PC-9 (cell line): ENCODE data around the gene TBC1D14.

ENCODE experiments used
- CTCF ChIP-seq: fragments of 200-600 bp; sonication (generic); conservative IDR thresholded peaks from 2 replicates; pipeline ENCODE4 v1.6.1; 2017; ENCODE audit warnings: mixed run types, antibody characterized with exemption, mild to moderate bottlenecking, moderate library complexity
- EZH2 ChIP-seq: fragments of 200-600 bp; sonication (generic); IDR thresholded peaks from 2 replicates; pipeline ENCODE4 v1.8.0; 2017; ENCODE audit warnings: antibody characterized with exemption, low read depth

DNA sequence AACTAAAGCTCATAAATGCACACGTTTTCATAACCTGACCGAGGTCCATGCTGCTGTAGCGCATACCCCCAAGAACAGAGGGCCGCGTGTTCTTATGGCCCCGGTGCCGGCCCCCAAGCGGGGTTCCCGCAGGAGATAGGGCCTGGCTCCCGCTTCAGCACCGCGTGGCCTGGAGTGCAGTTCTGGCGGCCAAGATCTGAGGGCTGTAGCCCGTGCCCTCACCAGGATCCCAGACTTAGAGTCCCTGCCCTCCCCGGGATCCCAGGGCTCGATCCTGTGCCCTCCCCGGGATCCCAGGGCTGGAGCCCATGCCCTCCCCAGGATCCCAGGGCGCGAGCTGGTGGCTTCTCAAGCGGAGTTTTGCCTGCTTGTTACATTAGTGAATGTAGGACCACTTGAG lies 159.3 kb downstream of the TBC1D14 start:
- TF ChIP-seq CTCF (no peak), EZH2 (no peak)
